GM12878 (cell line): ENCODE results near the gene MAP3K5. TPM values are rescaled to one million over a fixed set of nuclear protein-coding genes. Genes with fewer than 3 reads are reported as not detected.

Experiments
- ATAC-seq: fragments of 200-7000 bp; cut with Tn5 transposase; 3 replicates; pipeline ENCODE4 v1.9.1; 2020; ENCODE audit warnings: mild to moderate bottlenecking, moderate library complexity
- BruUV-seq: library from RNA; stranded (reverse); fragments of 400-500 nt; replicated peaks from 2 replicates; lab custom pipeline; 2021; lab: Mats Ljungman, UMichigan
- CTCF ChIA-PET: fragments of 300-600 bp; sonication (Branson Sonifier 250); formaldehyde crosslinking; extraction: SDS; loops from one replicate; lab custom pipeline; 2021; ENCODE audit warnings: inconsistent platforms; lab: Yijun Ruan, JAX
- POLR2A ChIA-PET: fragments of 350-600 bp; formaldehyde crosslinking; extraction: SDS; loops from one replicate; lab custom pipeline; 2021; ENCODE audit warnings: inconsistent platforms; lab: Charles Lee
- RAD21 ChIA-PET: fragments of 300-600 bp; sonication (Branson Sonifier 250); formaldehyde crosslinking; loops from one replicate; lab custom pipeline; 2023; ENCODE audit warnings: antibody characterized with exemption; ENCODE audit not compliant: unreplicated experiment; lab: Charles Lee
- SMC1A ChIA-PET: fragments of 300-600 bp; sonication (Branson Sonifier 250); formaldehyde crosslinking; loops from one replicate; lab custom pipeline; 2023; ENCODE audit not compliant: unreplicated experiment, uncharacterized antibody; lab: Charles Lee
- DNase-seq: peaks from one replicate; pipeline ENCODE4 v3.0.0-alpha.2; 2011; ENCODE audit warnings: low read depth, low spot score
- FAIRE-seq: peaks from 3 replicates; lab custom pipeline; 2011; peaks lifted over from hg19 to GRCh38; lab: Jason Lieb, UNC
- H2AFZ ChIP-seq: 2 replicates; pipeline ENCODE4 v1.6.0; 2011; ENCODE audit warnings: low read depth, low read length, control low read depth; ENCODE audit not compliant: control insufficient read depth
- H3K27ac ChIP-seq: 2 replicates; pipeline ENCODE4 v1.5.1; 2011; ENCODE audit warnings: control low read depth; ENCODE audit not compliant: control insufficient read depth, insufficient read depth
- H3K27me3 ChIP-seq, 2 experiments: replicated peaks in 1 of 2; 2 replicates each; pipeline versions ENCODE4 v1.6.0 to v1.6.1; 2011; ENCODE audit warnings: low read length in 1 of 2; ENCODE audit not compliant: control insufficient read depth in 2 of 2, insufficient read depth in 2 of 2
- H3K36me3 ChIP-seq, 2 experiments: 2 replicates each; pipeline ENCODE4 v1.5.1; 2011; ENCODE audit warnings: low read length in 1 of 2; ENCODE audit not compliant: control insufficient read depth in 2 of 2, insufficient read depth in 2 of 2
- H3K4me1 ChIP-seq: 2 replicates; pipeline ENCODE4 v1.6.1; 2011; ENCODE audit warnings: mild to moderate bottlenecking, low read length, moderate library complexity, mixed read lengths; ENCODE audit not compliant: control insufficient read depth, insufficient read depth
- H3K4me2 ChIP-seq: 2 replicates; pipeline ENCODE4 v1.6.0; 2011; ENCODE audit warnings: control low read depth; ENCODE audit not compliant: control insufficient read depth, insufficient read depth
- H3K4me3 ChIP-seq: fragments of 200-600 bp; sonication (generic); 2 replicates; pipeline ENCODE4 v1.5.1; 2016
- H3K79me2 ChIP-seq: 2 replicates; pipeline ENCODE4 v1.6.0; 2011; ENCODE audit warnings: low read length; ENCODE audit not compliant: control insufficient read depth, insufficient read depth
- H3K9ac ChIP-seq: 2 replicates; pipeline ENCODE4 v1.8.0; 2011; ENCODE audit warnings: low read length, control low read depth, mixed read lengths; ENCODE audit not compliant: control insufficient read depth, insufficient read depth
- H3K9me3 ChIP-seq: replicated peaks from 3 replicates; pipeline ENCODE4 v1.5.1; 2011; ENCODE audit warnings: mild to moderate bottlenecking, low read length; ENCODE audit not compliant: control insufficient read depth, insufficient read depth
- H4K20me1 ChIP-seq: 2 replicates; pipeline ENCODE4 v1.6.0; 2011; ENCODE audit not compliant: control insufficient read depth, insufficient read depth
- MEF2A ChIP-seq: IDR thresholded peaks from 2 replicates; pipeline ENCODE4 v1.6.1; 2011; ENCODE audit warnings: low read depth, mild to moderate bottlenecking, low read length, moderate library complexity; ENCODE audit not compliant: insufficient read depth
- RAD21 ChIP-seq: IDR thresholded peaks from 2 replicates; pipeline ENCODE4 v1.6.1; 2011; ENCODE audit warnings: mild to moderate bottlenecking, low read depth, low read length, moderate library complexity; ENCODE audit not compliant: insufficient read depth
- TBL1XR1 ChIP-seq: IDR thresholded peaks from 2 replicates; pipeline ENCODE4 v1.6.1; 2012; ENCODE audit warnings: low read depth, low read length, improper control_type of control experiment
- WGBS: methylation state at CpG from one replicate; pipeline ENCODE4 v1.1.6; 2016; ENCODE audit warnings: low lambda C conversion rate; ENCODE audit not compliant: insufficient replicate concordance, insufficient coverage; ENCODE audit errors: missing lambda C conversion rate; 5-methylcytosine and 5-hydroxymethylcytosine counted together
- in situ Hi-C: fragments of 300-500 bp; cut with MboI; formaldehyde crosslinking; loops from 9 replicates; pipeline ENCODE4 v1.14.3; 2018; ENCODE audit warnings: mixed read lengths
- intact Hi-C: fragments of 100-400 bp; cut with micrococcal nuclease; formaldehyde crosslinking; loops from one replicate; pipeline ENCODE4 v1.14.2; 2022; ENCODE audit not compliant: unreplicated experiment
- polyA plus RNA-seq, 11 experiments: library from polyadenylated mRNA; depleted of rRNA in 4 of 11; unstranded in 6 of 11; stranded (reverse) in 5 of 11; fragments of >200 nt; fragmentation: Nextera tagmentation in 4 of 11; fragmentation: Illumina TruSeq in 1 of 11; extraction: Ambion mirVana in 4 of 11; extraction: Trizol in 1 of 11; gene quantifications; 1 replicate in 1 of 11; 2 replicates in 10 of 11; pipeline versions ENCODE4 v1.2.1 to v1.2.3, GENCODE V29; 2011 to 2016; ENCODE audit warnings: inconsistent platforms in 2 of 11, missing spikeins in 2 of 11, low read depth in 1 of 11
- total RNA-seq, 4 experiments: library from RNA; depleted of rRNA in 3 of 4; stranded (reverse); fragments of >200 nt in 3 of 4; fragmentation: Illumina TruSeq in 1 of 4; extraction: Trizol in 1 of 4; gene quantifications; 2 replicates each; pipeline versions ENCODE4 v1.2.1 to v1.2.3, GENCODE V29; 2013 to 2021
- TF ChIP-seq, protein P1 (sequence below): fragments of 450-650 bp; IDR thresholded peaks from 2 replicates; pipeline ENCODE4 v1.6.1; 2017; ENCODE audit warnings: borderline replicate concordance
- TF ChIP-seq, protein P2 (sequence below): fragments of 450-650 bp; IDR thresholded peaks from 2 replicates; pipeline ENCODE4 v1.6.1; 2017; ENCODE audit warnings: mild to moderate bottlenecking, low read depth, inconsistent platforms; ENCODE audit not compliant: poor library complexity, severe bottlenecking

MAP3K5 gene
- total and polyA plus RNA-seq, 10 of the 15 experiments (the other 5 are each of a cell fraction or from before 2014, with no cell fraction given) = 5.4 to 34.3 (median 26.4) TPM

- in situ Hi-C loops = no loop called here
- TF ChIP-seq RAD21 (0 out of 2 replicates have a peak, but pooled peaks have one; percentile 2), TBL1XR1 (no peak), MEF2A (0 out of 2 replicates have a peak, but pooled peaks have one; percentile 3)
- TF ChIP-seq, protein P1, sequence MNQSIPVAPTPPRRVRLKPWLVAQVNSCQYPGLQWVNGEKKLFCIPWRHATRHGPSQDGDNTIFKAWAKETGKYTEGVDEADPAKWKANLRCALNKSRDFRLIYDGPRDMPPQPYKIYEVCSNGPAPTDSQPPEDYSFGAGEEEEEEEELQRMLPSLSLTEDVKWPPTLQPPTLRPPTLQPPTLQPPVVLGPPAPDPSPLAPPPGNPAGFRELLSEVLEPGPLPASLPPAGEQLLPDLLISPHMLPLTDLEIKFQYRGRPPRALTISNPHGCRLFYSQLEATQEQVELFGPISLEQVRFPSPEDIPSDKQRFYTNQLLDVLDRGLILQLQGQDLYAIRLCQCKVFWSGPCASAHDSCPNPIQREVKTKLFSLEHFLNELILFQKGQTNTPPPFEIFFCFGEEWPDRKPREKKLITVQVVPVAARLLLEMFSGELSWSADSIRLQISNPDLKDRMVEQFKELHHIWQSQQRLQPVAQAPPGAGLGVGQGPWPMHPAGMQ = no peak
- TF ChIP-seq, protein P2, sequence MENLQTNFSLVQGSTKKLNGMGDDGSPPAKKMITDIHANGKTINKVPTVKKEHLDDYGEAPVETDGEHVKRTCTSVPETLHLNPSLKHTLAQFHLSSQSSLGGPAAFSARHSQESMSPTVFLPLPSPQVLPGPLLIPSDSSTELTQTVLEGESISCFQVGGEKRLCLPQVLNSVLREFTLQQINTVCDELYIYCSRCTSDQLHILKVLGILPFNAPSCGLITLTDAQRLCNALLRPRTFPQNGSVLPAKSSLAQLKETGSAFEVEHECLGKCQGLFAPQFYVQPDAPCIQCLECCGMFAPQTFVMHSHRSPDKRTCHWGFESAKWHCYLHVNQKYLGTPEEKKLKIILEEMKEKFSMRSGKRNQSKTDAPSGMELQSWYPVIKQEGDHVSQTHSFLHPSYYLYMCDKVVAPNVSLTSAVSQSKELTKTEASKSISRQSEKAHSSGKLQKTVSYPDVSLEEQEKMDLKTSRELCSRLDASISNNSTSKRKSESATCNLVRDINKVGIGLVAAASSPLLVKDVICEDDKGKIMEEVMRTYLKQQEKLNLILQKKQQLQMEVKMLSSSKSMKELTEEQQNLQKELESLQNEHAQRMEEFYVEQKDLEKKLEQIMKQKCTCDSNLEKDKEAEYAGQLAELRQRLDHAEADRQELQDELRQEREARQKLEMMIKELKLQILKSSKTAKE = peak; percentile 40
- intact Hi-C loops = no loop called here
- ChIA-PET RAD21 (interaction anchor here (0.8 to 8.4 kb wide), 13 partner anchors 11 to 119 kb away, joined by 3 to 363 read pairs (median 19); partner anchors contain the start of gene MAP3K5), CTCF (interaction anchor here (1.3 to 7.9 kb wide), 11 partner anchors 9 to 119 kb away, joined by 3 to 107 read pairs (median 11); partner anchors contain the start of gene MAP3K5), SMC1A (interaction anchor here (1.0 to 8.4 kb wide), 19 partner anchors 10 to 343 kb away, joined by 3 to 368 read pairs (median 7); partner anchors contain the start of gene MAP3K5), POLR2A (interaction anchor here (1.3 to 8.4 kb wide), 9 partner anchors 8 to 53 kb away, joined by 5 to 252 read pairs (median 16); partner anchors contain the start of gene MAP3K5)
- H3K27me3 ChIP-seq = no peaks in the 10 kb centered on the region
- no peak for FAIRE-seq
- H3K27ac ChIP-seq = peak overlapping the region; percentile 97
- peak overlapping the region; percentile 75 for H3K9ac ChIP-seq
- peak overlapping the region; percentile 92 for H3K4me2 ChIP-seq
- BruUV-seq = no TSS peak
- H3K9me3 ChIP-seq = no peaks in the 10 kb centered on the region
- H2AFZ ChIP-seq = no peak overlapping the region
- H3K36me3 ChIP-seq = peaks cover 0 to 3% of the 10 kb centered on the region in 2 experiments; a peak in 1 of 4 replicates
- DNase-seq = no peak
- H3K4me1 ChIP-seq = peaks cover 68% of the 10 kb centered on the region
- ATAC-seq = peak; percentile 17
- H4K20me1 ChIP-seq = no peaks in the 10 kb centered on the region
- H3K79me2 ChIP-seq = peaks cover 96% of the 10 kb centered on the region
- WGBS = 0% methylated on average over 1 of the region's 1 CpG
- H3K4me3 ChIP-seq = peak overlapping the region; percentile 58
These were observed 29.0 kb downstream of the MAP3K5 start for GRCh38 chr6:136763255-136763654.
